HepG2 (cell line): ENCODE measurements around the gene ECPAS. TPM values are rescaled to one million over a fixed set of nuclear protein-coding genes. Genes with fewer than 3 reads are reported as not detected.

Experiments used
- ARID4A ChIP-seq: sonication (generic); formaldehyde crosslinking; IDR thresholded peaks from 2 replicates; pipeline ENCODE4 v1.5.0; 2020; ENCODE audit warnings: mild to moderate bottlenecking, missing genetic modification reagents, borderline replicate concordance
- BRD4 ChIP-seq: sonication (generic); formaldehyde crosslinking; IDR thresholded peaks from 2 replicates; pipeline ENCODE4 v1.4.0; 2020; ENCODE audit warnings: missing genetic modification reagents
- HOXA5 ChIP-seq: sonication (generic); formaldehyde crosslinking; IDR thresholded peaks from 2 replicates; pipeline ENCODE4 v1.4.0; 2020; ENCODE audit warnings: missing genetic modification reagents
- IRF2 ChIP-seq: IDR thresholded peaks from 2 replicates; pipeline ENCODE4 v1.6.1; 2018; ENCODE audit warnings: missing genetic modification reagents, missing compliant biosample characterization
- SNAI1 ChIP-seq: sonication (generic); formaldehyde crosslinking; IDR thresholded peaks from 2 replicates; pipeline ENCODE4 v1.5.0; 2020; ENCODE audit warnings: mild to moderate bottlenecking, missing genetic modification reagents, borderline replicate concordance
- SNRNP70 ChIP-seq: fragments of 200-400 bp; formaldehyde crosslinking; IDR thresholded peaks from 2 replicates; pipeline ENCODE4 v1.6.1; 2017; ENCODE audit warnings: mild to moderate bottlenecking, low read depth, low read length, moderate library complexity
- SPEN ChIP-seq: sonication (generic); formaldehyde crosslinking; IDR thresholded peaks from 2 replicates; pipeline ENCODE4 v1.5.1; 2020; ENCODE audit warnings: low read depth, mild to moderate bottlenecking, missing genetic modification reagents
- UBTF ChIP-seq: sonication (generic); formaldehyde crosslinking; IDR thresholded peaks from 2 replicates; pipeline ENCODE4 v1.4.0; 2020; ENCODE audit warnings: mild to moderate bottlenecking, missing genetic modification reagents
- ZBTB38 ChIP-seq: sonication (generic); formaldehyde crosslinking; IDR thresholded peaks from 2 replicates; pipeline ENCODE4 v1.5.1; 2020; ENCODE audit warnings: mild to moderate bottlenecking, missing genetic modification reagents
- ZNF10 ChIP-seq: sonication (generic); formaldehyde crosslinking; IDR thresholded peaks from 2 replicates; pipeline ENCODE4 v1.4.0; 2020; ENCODE audit warnings: mild to moderate bottlenecking, low read depth, missing genetic modification reagents, borderline replicate concordance
- ZNF407 ChIP-seq: sonication (generic); formaldehyde crosslinking; IDR thresholded peaks from one replicate; pipeline ENCODE4 v1.5.1; 2020; ENCODE audit warnings: mild to moderate bottlenecking, missing genetic modification reagents; ENCODE audit errors: not compliant biosample characterization
- polyA plus RNA-seq, 8 experiments: library from polyadenylated mRNA; depleted of rRNA in 3 of 8; stranded (reverse) in 7 of 8; unstranded in 1 of 8; fragments of >200 nt; fragmentation: Illumina TruSeq in 4 of 8; extraction: Trizol in 4 of 8; gene quantifications; 2 replicates each; pipeline versions ENCODE4 v1.2.1 to v1.2.3, GENCODE V29; 2011 to 2016; ENCODE audit warnings: low read depth in 4 of 8, missing spikeins in 1 of 8, mixed read lengths in 1 of 8; ENCODE audit not compliant: insufficient read depth in 1 of 8
- total RNA-seq, 5 experiments: library from RNA; depleted of rRNA; stranded (reverse); fragments of >200 nt; fragmentation: Illumina TruSeq; extraction: Trizol; gene quantifications; 2 replicates each; pipeline ENCODE4 v1.2.3, GENCODE V29; 2016; ENCODE audit warnings: low read depth in 1 of 5

Gene ECPAS
- total and polyA plus RNA-seq, 2 of the 13 experiments (the other 11 are each of a cell fraction or from before 2014, with no cell fraction given): 35.3 to 58.0 TPM

- TF ChIP-seq ZNF407: peak; percentile 36
- 0 out of 2 replicates have a peak, but pooled peaks have one; percentile 50 for TF ChIP-seq BRD4 (CRISPR knock-in tag)
- no peak for TF ChIP-seq ZNF10
- TF ChIP-seq IRF2 (CRISPR knock-in tag): peak; percentile 62; the same call in 1 of the 2 replicates
- no peak for TF ChIP-seq SNRNP70
- 0 out of 2 replicates have a peak, but pooled peaks have one; percentile 27 for TF ChIP-seq HOXA5 (CRISPR knock-in tag)
- peak; percentile 26; the same call in 1 of the 2 replicates for TF ChIP-seq ZBTB38 (CRISPR knock-in tag)
- TF ChIP-seq SPEN: peak; percentile 56; the same call in 1 of the 2 replicates
- TF ChIP-seq UBTF (CRISPR knock-in tag): peak; percentile 51; the same call in 1 of the 2 replicates
- TF ChIP-seq ARID4A: peak; percentile 54; the same call in 1 of the 2 replicates
- peak; percentile 65; the same call in 1 of the 2 replicates for TF ChIP-seq SNAI1
Observed at GRCh38 chr9:111525056-111525977, 41.1 kb upstream of the ECPAS start, which contains the start of gene ZNF483 (continued).
